K562 (cell line): Measurements from ENCODE around the gene USP48. TPM values are rescaled to one million over a fixed set of nuclear protein-coding genes. Genes with fewer than 3 reads are reported as not detected.
A peak's percentile ranks its signal among the peaks of the same experiment; 100 is the strongest.

Source experiments
- ARID1B ChIP-seq: fragments of 450-650 bp; IDR thresholded peaks from 2 replicates; pipeline ENCODE4 v1.6.1; 2016; ENCODE audit warnings: antibody characterized with exemption, mild to moderate bottlenecking, inconsistent platforms
- CBFB ChIP-seq: sonication (generic); formaldehyde crosslinking; IDR thresholded peaks from 2 replicates; pipeline ENCODE4 v1.4.0; 2020; ENCODE audit warnings: mild to moderate bottlenecking, missing genetic modification reagents
- HDAC6 ChIP-seq: IDR thresholded peaks from 2 replicates; pipeline ENCODE4 v1.6.1; 2012; ENCODE audit warnings: low read depth, mild to moderate bottlenecking, control low read depth, inconsistent platforms, low read length, moderate library complexity
- HNRNPH1 ChIP-seq: fragments of 200-400 bp; formaldehyde crosslinking; optimal IDR thresholded peaks from 2 replicates; pipeline ENCODE3; 2017; ENCODE audit warnings: low read depth, mild to moderate bottlenecking, low read length, moderate library complexity
- IRF9 ChIP-seq: fragments of 450-650 bp; IDR thresholded peaks from 2 replicates; pipeline ENCODE4 v1.6.1; 2016; ENCODE audit warnings: missing biosample characterization, missing genetic modification characterization
- MAFG ChIP-seq: fragments of 450-650 bp; conservative IDR thresholded peaks from 2 replicates; pipeline ENCODE4 v1.6.1; 2016; ENCODE audit warnings: missing genetic modification characterization, missing compliant biosample characterization
- MAFK ChIP-seq: IDR thresholded peaks from 2 replicates; pipeline ENCODE4 v1.6.1; 2011; ENCODE audit warnings: low read length, improper control_type of control experiment
- NRF1 ChIP-seq, 2 experiments: fragments of 450-650 bp; IDR thresholded peaks in 1 of 2; conservative IDR thresholded peaks in 1 of 2; 2 replicates each; pipeline ENCODE4 v1.6.1; 2014; ENCODE audit warnings: mild to moderate bottlenecking in 2 of 2
- RBM34 ChIP-seq: fragments of 200-400 bp; formaldehyde crosslinking; IDR thresholded peaks from 2 replicates; pipeline ENCODE4 v1.6.1; 2018; ENCODE audit warnings: low read length, borderline replicate concordance; ENCODE audit not compliant: insufficient read depth
- RFX7 ChIP-seq: fragments of 250-450 bp; sonication (Bioruptor Pico); IDR thresholded peaks from 2 replicates; pipeline ENCODE4 v1.5.1; 2021; ENCODE audit warnings: mild to moderate bottlenecking
- SRSF3 ChIP-seq: fragments of 200-400 bp; formaldehyde crosslinking; IDR thresholded peaks from 2 replicates; pipeline ENCODE4 v1.6.1; 2016; ENCODE audit warnings: mild to moderate bottlenecking, low read length, moderate library complexity; ENCODE audit not compliant: insufficient read depth
- TCF7 ChIP-seq: sonication (generic); IDR thresholded peaks from 2 replicates; pipeline ENCODE4 v1.6.1; 2016; ENCODE audit warnings: antibody characterized with exemption, borderline replicate concordance
- UBTF ChIP-seq, 2 experiments: IDR thresholded peaks; 2 replicates each; pipeline ENCODE4 v1.6.1; 2012; ENCODE audit warnings: improper control_type of control experiment in 2 of 2, low read depth in 2 of 2, low read length in 2 of 2, borderline replicate concordance in 1 of 2
- WHSC1 ChIP-seq: IDR thresholded peaks from one replicate; pipeline ENCODE4 v1.6.1; 2012; ENCODE audit warnings: low read length, control low read depth, inconsistent platforms
- ZHX1 ChIP-seq: fragments of 150-350 bp; conservative IDR thresholded peaks from 2 replicates; pipeline ENCODE4 v1.6.1; 2014; ENCODE audit warnings: low read length
- ZNF395 ChIP-seq: fragments of 200-800 bp; sonication (Bioruptor generic); IDR thresholded peaks from 2 replicates; pipeline ENCODE4 v1.6.1; 2017; ENCODE audit warnings: missing genetic modification characterization, missing compliant biosample characterization
- ZNF551 ChIP-seq: fragments of 250-450 bp; sonication (Bioruptor Pico); IDR thresholded peaks from 2 replicates; pipeline ENCODE4 v1.5.0; 2021; ENCODE audit warnings: mild to moderate bottlenecking, moderate library complexity
- ZNF586 ChIP-seq: fragments of 450-650 bp; formaldehyde crosslinking; conservative IDR thresholded peaks from 2 replicates; pipeline ENCODE4 v1.4.0; 2020; ENCODE audit warnings: mild to moderate bottlenecking, moderate library complexity
- polyA plus RNA-seq, 8 experiments: library from polyadenylated mRNA; depleted of rRNA in 4 of 8; stranded (reverse) in 5 of 8; unstranded in 3 of 8; fragments of >200 nt; fragmentation: Nextera tagmentation in 2 of 8; fragmentation: Illumina TruSeq in 1 of 8; extraction: Ambion mirVana in 2 of 8; extraction: Trizol in 1 of 8; gene quantifications; 2 replicates each; pipeline versions ENCODE4 v1.2.1 to v1.2.3, GENCODE V29; 2011 to 2014; ENCODE audit warnings: inconsistent platforms in 1 of 8, missing spikeins in 1 of 8
- total RNA-seq, 7 experiments: library from RNA; depleted of rRNA in 6 of 7; stranded (reverse); fragments of >200 nt in 6 of 7; fragmentation: Illumina TruSeq in 2 of 7; extraction: Trizol in 2 of 7; gene quantifications; 2 replicates each; pipeline versions ENCODE4 v1.2.1 to v1.2.3, GENCODE V29; 2011 to 2021; ENCODE audit warnings: low replicate concordance in 1 of 7

Gene USP48
- total and polyA plus RNA-seq, 9 of the 15 experiments (the other 6 are each of a cell fraction or from before 2014, with no cell fraction given) = 23.3 to 123 (median 106) TPM

- TF ChIP-seq ZNF395 (CRISPR knock-in tag) (peak; percentile 88; the same call in 1 of the 2 replicates), RBM34 (no peak), MAFG (tag) (no peak), ZNF551 (CRISPR knock-in tag) (no peak), NRF1 (conservative IDR thresholded peaks at IDR 0.05 in 1 of 2, IDR thresholded peaks at IDR 0.05 in 1 of 2) (peak in 1 of 2 experiments; percentile 41; a peak in 2 of 4 replicates), RFX7 (CRISPR knock-in tag) (no peak; the same call in 1 of the 2 replicates), CBFB (CRISPR knock-in tag) (no peak), SRSF3 (no peak), WHSC1 (no peak), ZNF586 (no peak), TCF7 (peak; percentile 85; the same call in 1 of the 2 replicates), UBTF (IDR thresholded peaks at IDR 0.05; ENCODE audit: borderline replicate concordance in 1 of 2, low read depth in 2 of 2, low read length in 2 of 2) (no peak), ARID1B (peak; percentile 97), ZHX1 (no peak), MAFK (no peak), HDAC6 (no peak), IRF9 (tag) (0 out of 2 replicates have a peak, but pooled peaks have one; percentile 12), HNRNPH1 (no peak)
Measured at GRCh38 chr1:21749859-21750468, 33.0 kb downstream of the USP48 start (continued).
